GM19372 (cell line): ENCODE results near the gene CALHM1.

ENCODE experiments used
- ATAC-seq: cut with Tn5 transposase; IDR thresholded peaks from one replicate; pipeline ENCODE4 v1.9.1; 2021; ENCODE audit warnings: mild to moderate bottlenecking, low read depth, moderate library complexity; ENCODE audit not compliant: unreplicated experiment

The CALHM1 gene

GRCh38 chr10:103457176-103457712 is 1.5 kb downstream of the CALHM1 start:
- ATAC-seq, result no peak

- ATAC-seq, result no peak
Observed at GRCh38 chr10:103456074-103456660, 2.5 kb downstream of the CALHM1 start.

- ATAC-seq, result no peak
Observed at GRCh38 chr10:103455235-103455634, 3.5 kb downstream of the CALHM1 start.

- no peak for ATAC-seq
Observed at GRCh38 chr10:103454026-103454425, 4.7 kb downstream of the CALHM1 start.

- ATAC-seq, result no peak
Observed at GRCh38 chr10:103452506-103453230, 6.0 kb downstream of the CALHM1 start.

- no peak for ATAC-seq
Observed at GRCh38 chr10:103451831-103452505, 6.7 kb downstream of the CALHM1 start, which contains the start of gene CALHM2. Gene CALHM2 (minus strand): TSS chr10:103452370. CDS start chr10:103449941, 2,429 bp downstream.

GRCh38 chr10:103451091-103451813 is 7.4 kb downstream of the CALHM1 start:
- ATAC-seq, result no peak

GRCh38 chr10:103450201-103450695 is 8.5 kb downstream of the CALHM1 start:
- no peak for ATAC-seq

- no peak for ATAC-seq
Observed at GRCh38 chr10:103449208-103450144, 9.2 kb downstream of the CALHM1 start.

- ATAC-seq, result no peak
Observed at GRCh38 chr10:103448746-103449145, 10.0 kb downstream of the CALHM1 start.

- ATAC-seq, result no peak
Observed at GRCh38 chr10:103447187-103447586, 11.5 kb downstream of the CALHM1 start.

- ATAC-seq, result no peak
Observed at GRCh38 chr10:103445767-103446567, 12.7 kb downstream of the CALHM1 start.

- ATAC-seq, result no peak
Observed at GRCh38 chr10:103445366-103445765, 13.3 kb downstream of the CALHM1 start.

- ATAC-seq, result no peak
Observed at GRCh38 chr10:103444478-103444877, 14.2 kb downstream of the CALHM1 start.

- no peak for ATAC-seq
Observed at GRCh38 chr10:103443475-103444185, 15.1 kb downstream of the CALHM1 start.

- no peak for ATAC-seq
Observed at GRCh38 chr10:103442031-103442461, 16.7 kb downstream of the CALHM1 start.

- ATAC-seq, result no peak
Observed at GRCh38 chr10:103441611-103442010, 17.1 kb downstream of the CALHM1 start.

GRCh38 chr10:103441206-103441605 is 17.5 kb downstream of the CALHM1 start:
- ATAC-seq, result no peak
